DMS153 (cell line): ENCODE data around the gene CMSS1.

ENCODE experiments used
- DNase-seq: peaks from one replicate; lab custom pipeline; 2025; lab: John Stamatoyannopoulos, UW

The CMSS1 gene

GRCh38 chr3:99854756-99855298 is 37.2 kb downstream of the CMSS1 start:
- no peak for DNase-seq

GRCh38 chr3:99855900-99856299 is 38.2 kb downstream of the CMSS1 start:
- no peak for DNase-seq

GRCh38 chr3:99856437-99857220 is 39.0 kb downstream of the CMSS1 start:
- DNase-seq: no peak

- DNase-seq: no peak
These were observed 39.6 kb downstream of the CMSS1 start for GRCh38 chr3:99857278-99857677.

DNA sequence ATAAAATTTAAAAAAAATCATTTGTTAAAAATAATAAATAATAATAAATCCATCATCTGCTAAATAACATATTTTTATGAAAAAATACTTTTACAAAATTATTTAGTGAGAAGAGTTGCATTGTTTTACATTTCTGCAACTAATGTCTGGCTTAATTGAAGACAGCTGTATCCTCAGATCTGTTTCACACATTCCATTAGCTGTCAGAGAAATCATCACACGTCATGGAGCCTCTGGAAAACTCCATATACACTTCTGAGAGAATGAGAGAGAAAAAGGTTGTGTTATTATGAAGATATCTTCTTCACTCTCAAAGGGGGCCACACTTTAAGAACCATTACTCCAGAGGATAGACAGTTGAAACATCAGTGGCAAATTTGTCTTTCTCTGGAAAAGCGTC is 40.8 kb downstream of the CMSS1 start:
- no peak for DNase-seq

GRCh38 chr3:99859825-99860224 is 42.2 kb downstream of the CMSS1 start:
- DNase-seq: no peak

DNA sequence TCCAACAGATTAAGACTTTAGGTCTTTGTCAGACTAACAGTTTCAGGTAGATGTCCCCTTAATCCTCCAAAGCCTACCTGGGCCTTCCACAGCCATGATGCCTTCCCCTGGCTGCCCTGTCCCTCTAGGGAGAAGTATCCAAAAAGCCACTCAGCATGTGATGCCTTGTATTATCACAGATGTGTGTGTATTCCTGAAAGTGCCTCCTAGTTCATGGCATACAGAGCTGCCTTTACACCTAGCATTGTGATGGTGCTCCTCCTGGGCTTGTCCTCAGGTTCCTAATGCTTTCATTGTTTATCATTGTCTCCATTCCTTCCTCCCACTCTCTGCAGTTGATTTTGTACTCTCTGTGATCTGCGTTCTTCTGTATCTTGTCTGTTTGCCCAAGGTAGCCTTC is 43.6 kb downstream of the CMSS1 start:
- DNase-seq: no peak

GRCh38 chr3:99862208-99862607 is 44.5 kb downstream of the CMSS1 start:
- no peak for DNase-seq

DNA sequence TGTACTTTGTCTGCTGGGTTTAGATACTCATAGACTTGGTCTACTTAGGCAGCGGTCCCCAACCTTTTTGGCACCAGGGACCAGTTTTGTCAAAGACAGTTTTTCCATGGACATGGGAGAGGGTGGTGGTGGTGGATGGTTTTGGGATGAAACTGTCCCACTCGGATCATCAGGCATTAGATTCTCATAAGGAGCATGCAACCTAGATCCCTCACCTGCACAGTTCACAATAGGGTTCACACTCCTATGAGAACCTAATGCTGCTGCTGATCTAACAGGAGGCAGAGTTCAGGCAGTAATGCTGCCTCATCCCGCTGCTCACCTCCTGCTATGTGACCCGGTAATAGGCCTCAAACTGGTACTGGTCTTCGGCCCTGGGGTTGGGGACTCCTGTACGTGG is 45.3 kb downstream of the CMSS1 start:
- DNase-seq: no peak

DNA sequence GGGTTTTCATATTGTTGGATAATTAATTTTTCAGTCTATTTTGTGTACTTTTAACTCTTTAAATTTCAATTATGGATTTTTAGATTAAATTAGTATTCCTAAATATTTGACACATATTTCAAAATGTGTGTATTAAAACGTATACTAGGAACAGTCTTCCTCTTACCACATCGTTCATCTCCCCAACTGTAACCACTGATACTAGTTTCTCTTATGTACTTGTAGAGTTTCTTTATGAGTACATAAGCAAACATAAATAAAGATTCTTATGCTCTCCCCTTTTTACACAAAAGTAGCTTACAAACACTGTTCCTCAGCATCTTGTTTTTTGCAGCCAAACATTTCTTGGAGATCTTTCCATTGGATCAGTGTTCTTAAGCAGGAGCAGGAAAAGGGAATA is 45.9 kb downstream of the CMSS1 start:
- no peak for DNase-seq

GRCh38 chr3:99864289-99864688 is 46.6 kb downstream of the CMSS1 start:
- no peak for DNase-seq

- no peak for DNase-seq
These were observed 47.7 kb downstream of the CMSS1 start for GRCh38 chr3:99865321-99865720.

DNA sequence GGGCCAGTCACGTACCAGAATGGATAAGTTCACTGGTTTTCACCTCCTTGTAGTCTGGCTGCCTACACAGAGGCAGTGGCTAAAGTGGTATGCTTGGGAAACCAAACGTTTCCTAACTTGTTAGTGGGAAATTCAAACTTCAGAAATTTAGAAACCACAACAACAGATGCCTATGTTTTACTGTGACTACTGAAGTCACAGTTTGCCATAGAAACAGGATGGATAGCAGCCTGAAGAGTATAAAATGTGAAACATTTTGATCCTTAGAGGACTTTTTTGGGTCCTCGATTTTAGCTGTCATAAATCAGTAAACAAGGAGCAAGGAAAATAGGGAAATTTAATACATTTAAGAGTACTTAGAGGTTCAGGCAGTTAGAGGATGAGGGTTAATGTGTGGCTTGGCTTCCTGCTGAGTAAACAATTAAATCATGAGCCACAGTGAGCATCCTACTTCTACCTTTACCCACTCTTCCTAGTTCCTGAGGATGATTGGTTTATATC is 48.6 kb downstream of the CMSS1 start:
- peak; percentile 21 for DNase-seq

- DNase-seq: no peak
These were observed 50.1 kb downstream of the CMSS1 start for GRCh38 chr3:99867594-99868310.

- no peak for DNase-seq
These were observed 50.6 kb downstream of the CMSS1 start for GRCh38 chr3:99868311-99868646.

- DNase-seq: no peak
These were observed 52.0 kb downstream of the CMSS1 start for GRCh38 chr3:99869621-99870020.

DNA sequence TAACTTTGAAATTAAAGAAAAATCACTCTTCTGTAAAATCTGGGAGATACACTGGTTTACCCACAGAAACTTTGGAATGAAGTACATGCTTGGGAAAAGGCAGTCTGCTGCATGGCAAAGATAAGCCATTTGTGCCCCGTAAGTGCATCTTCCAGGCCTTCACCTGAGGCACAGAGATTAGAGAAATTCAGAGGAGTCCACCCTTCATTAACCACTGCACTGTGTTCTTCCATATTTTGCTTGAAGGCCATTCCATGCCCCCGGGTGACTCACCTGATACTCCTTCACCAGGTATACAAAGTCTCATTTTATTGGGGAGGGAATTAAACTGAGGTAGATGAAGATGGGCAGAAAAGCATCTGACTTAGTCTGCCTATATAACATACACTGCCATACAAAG is 53.0 kb downstream of the CMSS1 start:
- DNase-seq: no peak

DNA sequence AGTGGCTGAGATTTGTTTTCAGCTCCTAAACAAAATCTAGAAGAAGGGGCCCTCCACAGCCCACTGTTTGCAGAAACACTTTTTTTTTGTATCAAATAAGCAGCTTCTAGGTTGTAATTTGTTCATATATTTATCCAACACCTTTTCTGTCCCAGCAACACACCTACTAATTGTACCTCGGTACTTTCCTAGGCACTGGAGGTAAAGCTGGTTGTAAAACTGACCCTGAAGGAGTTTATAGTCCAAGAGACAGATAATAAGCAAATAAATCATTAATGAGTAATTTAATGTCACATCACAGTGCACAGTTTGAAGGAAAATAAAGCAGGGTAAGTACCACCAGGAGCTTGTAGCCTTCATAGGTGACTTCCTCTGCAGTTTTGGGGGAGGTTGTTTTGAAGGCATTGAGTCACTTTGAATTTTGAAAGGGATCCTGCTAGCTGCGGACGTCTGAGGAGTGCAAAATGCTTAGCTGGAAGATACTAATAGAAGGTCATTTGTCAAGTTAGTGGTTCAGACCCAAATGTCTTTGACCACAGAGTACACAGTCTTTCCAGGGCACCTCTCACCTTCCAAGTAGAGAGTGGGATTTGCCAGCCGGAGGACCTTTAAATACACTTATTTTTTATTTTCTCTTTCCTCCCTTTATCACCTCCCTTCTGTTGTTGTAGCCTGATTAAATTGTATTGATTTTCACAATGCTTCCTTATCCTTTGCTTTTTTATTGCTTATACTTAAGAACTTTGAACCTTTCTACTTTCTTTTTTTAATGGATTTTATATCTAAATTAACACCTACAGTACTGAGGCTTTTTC is 53.8 kb downstream of the CMSS1 start:
- no peak for DNase-seq

- no peak for DNase-seq
These were observed 55.2 kb downstream of the CMSS1 start for GRCh38 chr3:99872923-99873254.

DNA sequence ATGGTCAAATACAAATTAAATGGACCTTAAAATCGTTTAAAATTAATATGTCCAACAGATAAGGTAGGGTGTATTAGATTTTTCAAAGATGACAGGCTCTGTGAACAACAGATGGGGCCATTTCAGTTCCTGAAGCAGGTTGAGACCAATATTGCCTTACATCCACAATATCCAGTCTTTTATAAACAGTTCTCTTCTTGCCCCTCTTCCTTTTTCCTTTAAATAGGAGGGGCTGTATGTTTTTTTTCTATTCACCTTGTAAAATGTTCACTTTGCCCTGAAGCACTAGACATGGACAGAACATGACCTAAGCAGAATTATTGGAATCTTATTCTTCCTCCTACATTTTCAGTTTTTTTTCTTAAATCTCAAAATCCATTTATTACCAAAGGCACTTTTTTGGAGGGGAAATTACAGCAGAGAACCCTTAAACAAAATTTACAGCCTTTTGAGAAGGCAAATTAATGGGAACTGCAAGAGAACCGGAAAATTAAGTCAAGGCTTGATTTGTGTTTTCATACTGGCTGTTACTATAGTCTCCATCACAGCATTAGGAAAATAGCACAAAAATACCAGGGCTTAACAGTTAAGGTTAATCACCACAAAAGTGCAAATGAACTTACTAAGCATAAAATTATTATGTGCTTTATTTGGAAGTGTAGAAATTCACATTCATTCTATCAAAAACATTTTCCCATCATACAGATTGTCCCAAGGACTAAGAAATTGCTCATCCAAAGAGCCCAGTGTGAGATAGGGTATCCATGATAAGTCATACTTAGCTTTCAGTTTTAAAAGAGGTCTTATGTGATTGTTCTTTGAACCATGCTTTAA is 55.8 kb downstream of the CMSS1 start:
- DNase-seq: no peak

- DNase-seq: no peak
These were observed 56.8 kb downstream of the CMSS1 start for GRCh38 chr3:99874237-99875002.
